Measurements from ENCODE around the gene ARHGEF3. TPM values are rescaled to one million over a fixed set of nuclear protein-coding genes. Genes with fewer than 3 reads are reported as not detected.

The ARHGEF3 gene
- total RNA-seq, 1 donor from 2014 or later = 16.5 TPM

GRCh38 chr3:56764904-56765547 lies 36.7 kb downstream of the ARHGEF3 start:
- intact Hi-C loops (cut with micrococcal nuclease) = no loop called here
- Histone ChIP-seq H3K9me3 (replicated peaks) (no peaks in the 10 kb centered on the region), H3K27me3 (ENCODE audit: low read depth) (no peaks in the 10 kb centered on the region), H3K4me1 (peaks cover 49% of the 10 kb centered on the region), H3K4me3 (no peak overlapping the region), H3K27ac (replicated peaks) (no peak overlapping the region), H3K36me3 (no peaks in the 10 kb centered on the region)
- no peak for TF ChIP-seq CTCF (IDR thresholded peaks at IDR 0.05; ENCODE audit: borderline replicate concordance)
- DNase-seq = no peak

- no peak overlapping the region for H3K4me3 ChIP-seq
- no peak for DNase-seq
Measured at GRCh38 chr3:56764184-56764583, 37.6 kb downstream of the ARHGEF3 start.

GRCh38 chr3:56763233-56763632 lies 38.5 kb downstream of the ARHGEF3 start:
- intact Hi-C loops (cut with micrococcal nuclease) = no loop called here
- Histone ChIP-seq H3K36me3 (no peaks in the 10 kb centered on the region), H3K27me3 (ENCODE audit: low read depth) (no peaks in the 10 kb centered on the region), H3K4me1 (peaks cover 41% of the 10 kb centered on the region), H3K27ac (replicated peaks) (no peak overlapping the region), H3K9me3 (replicated peaks) (no peaks in the 10 kb centered on the region), H3K4me3 (no peak overlapping the region)
- no peak for TF ChIP-seq CTCF (IDR thresholded peaks at IDR 0.05; ENCODE audit: borderline replicate concordance)
- no peak for DNase-seq

More at GRCh38 chr3:56764184-56764583, 37.6 kb downstream of the ARHGEF3 start:
- peaks cover 41% of the 10 kb centered on the region for H3K4me1 ChIP-seq
- no peak for TF ChIP-seq CTCF (IDR thresholded peaks at IDR 0.05; ENCODE audit: borderline replicate concordance)
- intact Hi-C loops (cut with micrococcal nuclease) = no loop called here
- H3K27ac ChIP-seq (replicated peaks) = no peak overlapping the region
- H3K36me3 ChIP-seq = no peaks in the 10 kb centered on the region
- no peaks in the 10 kb centered on the region for H3K27me3 ChIP-seq (ENCODE audit: low read depth)
- H3K9me3 ChIP-seq (replicated peaks) = no peaks in the 10 kb centered on the region

GRCh38 chr3:56762718-56763117 lies 39.0 kb downstream of the ARHGEF3 start:
- peaks cover 41% of the 10 kb centered on the region for H3K4me1 ChIP-seq
- DNase-seq = no peak
- H3K27ac ChIP-seq (replicated peaks) = no peak overlapping the region

GRCh38 chr3:56761887-56762651 lies 39.7 kb downstream of the ARHGEF3 start:
- no peak for TF ChIP-seq CTCF (IDR thresholded peaks at IDR 0.05; ENCODE audit: borderline replicate concordance)
- intact Hi-C loops (cut with micrococcal nuclease) = no loop called here
- no peaks in the 10 kb centered on the region for H3K36me3 ChIP-seq
- H3K9me3 ChIP-seq (replicated peaks) = no peaks in the 10 kb centered on the region
- no peak overlapping the region for H3K27ac ChIP-seq (replicated peaks)
- no peak for DNase-seq
- H3K4me3 ChIP-seq = no peak overlapping the region
- no peaks in the 10 kb centered on the region for H3K27me3 ChIP-seq (ENCODE audit: low read depth)
- peaks cover 45% of the 10 kb centered on the region for H3K4me1 ChIP-seq

More at GRCh38 chr3:56762718-56763117, 39.0 kb downstream of the ARHGEF3 start:
- no peaks in the 10 kb centered on the region for H3K36me3 ChIP-seq
- no peak overlapping the region for H3K4me3 ChIP-seq
- intact Hi-C loops (cut with micrococcal nuclease) = no loop called here
- H3K27me3 ChIP-seq (ENCODE audit: low read depth) = no peaks in the 10 kb centered on the region
- H3K9me3 ChIP-seq (replicated peaks) = no peaks in the 10 kb centered on the region
- no peak for TF ChIP-seq CTCF (IDR thresholded peaks at IDR 0.05; ENCODE audit: borderline replicate concordance)
